Activated T-helper 1 cell treated with anti-CD3 and anti-CD28 coated beads, Interleukin-2, amount 50 U/mL, for 16 hours (primary cell): ENCODE measurements around the gene HYAL1.
"Not testable (repeated sequence)": the region's sequence is repeated elsewhere in the genome, so short reads cannot be mapped to it uniquely, and the experiment has no call there.

Experiments used
- DNase-seq, 2 donors: peaks; one replicate each; pipeline ENCODE4 v3.0.0-alpha.2; 2020; ENCODE audit warnings: low read depth in 1 of 2, low spot score in 1 of 2

The HYAL1 gene

DNA sequence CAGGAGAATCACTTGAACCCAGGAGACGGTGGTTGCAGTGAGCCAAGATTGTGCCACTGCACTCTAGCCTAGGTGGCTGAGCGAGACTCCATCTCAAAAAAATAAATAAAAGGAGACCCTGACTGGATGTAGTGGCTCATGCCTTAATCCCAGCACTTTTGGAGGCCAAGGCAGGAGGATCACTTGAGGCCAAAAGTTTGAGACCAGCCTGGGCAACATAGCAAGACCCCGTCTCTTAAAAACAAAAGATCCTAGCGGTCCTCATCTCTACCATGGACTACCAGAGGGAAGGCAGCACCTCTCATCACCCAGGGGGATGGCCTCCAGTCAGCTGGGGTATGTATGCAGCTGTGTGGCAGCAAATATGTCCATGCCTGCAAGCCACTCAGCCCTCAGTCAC, 41.2 kb downstream of the HYAL1 start:
- DNase-seq, result not testable (repeated sequence)

DNA sequence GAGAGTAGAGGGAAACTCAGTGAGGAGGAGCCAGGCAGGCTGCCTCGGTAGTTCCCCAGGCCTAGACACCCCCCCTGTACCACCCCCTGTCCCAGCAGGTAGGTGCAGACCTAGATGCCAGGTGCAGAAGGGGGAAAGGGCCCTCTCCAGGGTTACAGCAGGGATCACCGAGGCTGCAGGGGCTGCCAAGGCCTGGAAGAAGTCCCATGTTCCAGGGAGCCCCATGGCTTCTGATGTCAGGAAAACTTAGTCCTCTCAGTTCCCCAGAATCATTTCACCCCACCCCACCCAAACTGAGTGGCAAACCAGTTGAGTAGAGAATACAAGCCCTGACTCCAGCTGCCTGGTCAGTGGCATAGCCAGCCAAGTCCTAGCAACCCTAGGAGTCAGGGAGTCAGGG, 41.9 kb downstream of the HYAL1 start:
- DNase-seq, result no peak

DNA sequence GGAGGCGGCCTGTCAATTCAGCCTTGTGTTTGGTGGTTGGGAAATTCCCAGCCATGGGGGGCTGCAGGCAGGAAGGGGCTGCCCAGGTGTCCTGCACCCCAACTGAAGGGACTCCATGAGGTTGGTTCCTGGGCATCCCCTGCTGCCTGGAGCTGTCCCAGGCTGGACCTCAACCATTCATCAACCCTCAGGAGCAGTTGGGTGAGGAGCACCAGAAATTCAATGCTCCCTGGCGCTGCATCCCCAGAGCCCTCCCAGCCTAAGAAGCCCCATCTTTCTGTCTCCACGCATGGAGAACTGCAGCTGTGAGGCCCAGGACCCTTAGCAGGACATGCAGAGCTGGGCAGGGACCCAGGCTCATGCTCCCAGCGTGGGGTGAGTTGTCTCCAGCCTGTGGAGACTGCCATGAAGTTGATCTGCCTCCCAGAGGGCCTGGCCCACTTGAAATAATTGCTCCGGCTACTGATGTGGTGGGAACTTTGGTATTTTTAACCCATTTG, 42.4 kb downstream of the HYAL1 start:
- DNase-seq, result no peak

DNA sequence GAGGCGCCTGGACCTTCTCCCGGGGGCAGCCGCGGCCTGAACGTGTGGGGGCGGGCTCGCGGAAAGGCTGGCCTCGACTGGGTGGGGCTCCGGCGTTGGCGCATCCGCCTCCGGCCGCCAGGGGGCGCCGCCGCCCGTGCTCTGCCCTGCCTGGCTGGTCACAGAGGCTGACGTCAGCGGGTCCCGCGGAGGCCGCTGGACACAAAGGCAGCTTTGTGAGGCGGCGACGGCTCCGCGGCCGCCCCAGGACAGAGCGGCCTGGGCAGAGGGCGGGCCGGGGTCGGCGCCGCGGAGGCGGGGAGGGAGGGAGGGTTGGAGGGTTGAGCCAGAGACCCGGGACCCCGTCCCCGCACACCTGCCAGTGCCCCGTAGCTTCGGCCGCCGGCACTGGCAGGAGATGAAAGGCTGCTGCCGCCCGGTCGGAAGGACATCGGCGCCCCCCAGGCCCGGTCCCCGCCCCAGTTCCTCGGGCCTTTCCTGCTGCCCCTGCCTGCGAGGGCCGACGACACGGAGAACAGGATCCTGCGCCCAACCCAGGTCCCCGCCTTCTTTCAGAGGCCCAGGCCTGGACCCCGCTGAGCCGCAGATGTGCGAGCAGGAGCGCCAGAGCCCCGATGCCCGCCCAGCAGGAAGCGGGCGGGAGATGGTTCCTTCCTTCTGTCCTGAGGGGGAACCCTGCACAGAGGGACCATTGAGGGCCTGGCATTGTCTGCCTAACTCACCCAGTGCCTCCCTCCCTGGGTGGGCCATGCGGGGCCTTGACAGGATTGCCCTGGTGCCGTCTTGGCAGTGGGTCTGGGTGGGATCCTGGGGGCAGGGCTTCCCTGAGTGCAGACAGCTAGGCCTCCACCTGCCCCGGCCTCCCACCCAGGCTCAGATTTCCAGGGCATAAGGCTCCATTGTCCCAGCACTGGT, 43.1 kb downstream of the HYAL1 start:
- peak; percentile 59 to 78 for DNase-seq

DNA sequence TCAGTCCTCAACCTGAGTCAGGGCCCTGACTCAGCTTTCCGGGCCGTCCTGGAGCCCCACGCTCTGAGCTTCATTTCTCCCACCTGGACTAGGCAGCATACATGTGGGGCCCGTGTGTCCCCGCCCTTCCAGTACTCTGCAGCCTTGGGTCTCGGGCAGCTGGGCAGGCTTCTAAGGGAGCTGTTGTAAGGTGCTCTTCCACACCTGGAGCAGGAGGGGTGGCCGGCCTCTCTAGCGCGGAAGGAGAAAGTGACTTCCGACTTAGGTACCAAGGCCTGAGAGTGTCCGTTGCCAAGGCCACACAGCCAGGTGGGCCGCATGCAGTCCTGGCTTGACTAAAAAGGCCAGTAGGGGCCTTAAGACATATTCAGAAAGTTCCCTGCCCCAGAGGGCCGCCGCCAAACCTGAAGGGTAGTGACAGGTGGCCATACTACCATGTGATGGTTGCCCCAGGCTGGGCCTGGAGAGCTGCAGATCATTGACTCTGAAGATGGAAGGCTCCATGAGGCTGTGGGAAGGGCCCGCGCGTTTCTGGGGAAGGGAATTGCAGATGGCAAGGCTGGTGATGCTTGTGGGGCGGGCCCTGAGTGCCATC, 43.8 kb downstream of the HYAL1 start:
- DNase-seq, result no peak

DNA sequence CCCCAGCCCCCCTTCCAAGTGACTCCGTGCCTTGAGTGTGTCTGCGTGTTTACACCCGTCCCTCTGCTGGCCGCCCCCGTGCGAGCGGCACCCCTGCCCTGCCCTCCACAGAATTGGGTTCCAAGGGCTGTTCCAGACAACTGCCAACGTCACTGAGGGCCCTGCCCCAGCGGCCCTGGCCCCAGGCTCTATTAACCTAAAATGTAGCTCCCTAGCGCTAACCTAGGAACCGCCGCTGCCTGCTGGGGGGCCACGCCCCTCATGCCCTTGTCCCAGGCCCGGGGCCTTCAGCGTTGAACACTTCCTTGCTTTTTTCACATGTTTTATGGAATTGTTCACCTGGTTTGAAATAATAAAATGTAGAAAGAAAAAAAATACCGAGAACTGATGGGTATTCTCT, 44.4 kb downstream of the HYAL1 start:
- no peak for DNase-seq

DNA sequence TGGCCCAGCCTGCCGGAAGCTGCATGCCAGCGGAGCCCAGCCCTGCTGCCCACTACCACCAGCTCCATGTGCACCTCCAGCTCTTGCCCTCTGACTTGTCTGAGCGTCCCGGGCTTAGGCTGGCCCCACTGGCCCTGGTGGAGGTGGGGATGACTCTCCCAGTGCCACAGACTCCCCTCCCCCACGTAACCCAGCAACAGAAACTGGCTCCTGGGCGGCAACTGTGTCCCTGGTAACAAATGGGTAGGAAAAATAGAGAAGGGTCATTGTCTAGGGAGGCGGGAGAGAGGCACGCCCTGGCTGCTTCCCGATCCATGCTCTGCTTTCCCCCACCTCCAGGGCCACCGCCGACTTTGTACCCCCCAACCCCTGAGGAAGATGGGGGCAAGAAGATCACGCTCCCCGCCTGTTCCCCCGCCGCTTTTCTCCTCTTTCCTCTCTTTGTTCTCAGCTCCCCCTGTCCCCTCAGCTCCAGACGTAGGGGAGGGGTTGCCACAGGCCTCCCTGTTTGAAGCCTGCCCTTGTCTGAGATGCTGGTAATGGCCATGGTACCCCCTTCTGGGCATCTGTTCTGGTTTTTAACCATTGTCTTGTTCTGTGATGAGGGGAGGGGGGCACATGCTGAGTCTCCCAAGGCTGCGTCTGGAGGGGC, 45.2 kb downstream of the HYAL1 start:
- no peak for DNase-seq

DNA sequence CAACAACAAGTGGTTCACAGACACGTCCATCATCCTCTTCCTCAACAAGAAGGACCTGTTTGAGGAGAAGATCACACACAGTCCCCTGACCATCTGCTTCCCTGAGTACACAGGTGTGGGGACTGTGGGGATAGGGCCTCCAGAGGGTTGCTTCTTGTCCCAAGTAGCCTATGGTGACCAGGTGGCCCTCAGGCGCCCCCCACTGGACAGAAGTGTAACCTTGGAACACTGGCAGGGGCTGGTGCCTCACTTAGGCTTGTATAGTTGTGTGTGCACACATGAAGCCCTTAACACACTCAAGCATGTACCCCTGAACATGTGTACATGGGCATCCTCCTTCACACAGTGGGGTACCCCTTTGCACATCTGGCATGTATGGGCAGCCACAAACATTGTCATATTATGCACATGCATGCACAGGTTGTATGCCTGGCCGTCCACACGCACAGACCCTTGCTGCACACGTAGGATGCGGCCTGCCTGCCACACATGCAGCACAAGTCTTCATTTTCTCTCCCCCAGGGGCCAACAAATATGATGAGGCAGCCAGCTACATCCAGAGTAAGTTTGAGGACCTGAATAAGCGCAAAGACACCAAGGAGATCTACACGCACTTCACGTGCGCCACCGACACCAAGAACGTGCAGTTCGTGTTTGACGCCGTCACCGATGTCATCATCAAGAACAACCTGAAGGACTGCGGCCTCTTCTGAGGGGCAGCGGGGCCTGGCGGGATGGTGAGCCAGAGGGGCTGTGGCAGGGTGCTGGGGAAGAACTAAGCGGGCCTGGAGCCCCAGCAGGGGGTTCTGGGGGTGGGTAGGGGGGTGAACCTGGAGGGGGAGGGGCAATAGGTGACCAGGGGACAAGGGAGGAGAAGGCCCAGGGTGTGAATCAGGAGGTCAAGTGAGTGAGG, 46.1 kb downstream of the HYAL1 start:
- no peak for DNase-seq

DNA sequence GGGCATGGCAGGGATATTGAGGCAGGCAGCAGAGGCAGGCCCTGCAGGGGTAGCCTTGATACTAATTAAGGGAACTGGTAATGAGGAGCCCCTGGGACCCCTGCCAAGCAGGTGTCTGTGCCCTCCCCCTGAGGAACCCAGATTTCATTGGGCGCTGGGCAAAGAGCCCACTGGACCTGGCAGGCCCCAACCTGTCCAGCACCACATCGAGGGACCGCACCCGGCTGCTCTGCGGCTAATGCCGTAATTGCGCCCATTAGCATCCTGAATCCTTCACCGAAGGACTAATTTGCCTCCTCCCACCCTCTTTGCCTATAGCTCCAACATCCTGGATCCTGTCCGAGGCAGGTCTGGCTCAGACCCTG, 48.1 kb downstream of the HYAL1 start:
- DNase-seq, result no peak

DNA sequence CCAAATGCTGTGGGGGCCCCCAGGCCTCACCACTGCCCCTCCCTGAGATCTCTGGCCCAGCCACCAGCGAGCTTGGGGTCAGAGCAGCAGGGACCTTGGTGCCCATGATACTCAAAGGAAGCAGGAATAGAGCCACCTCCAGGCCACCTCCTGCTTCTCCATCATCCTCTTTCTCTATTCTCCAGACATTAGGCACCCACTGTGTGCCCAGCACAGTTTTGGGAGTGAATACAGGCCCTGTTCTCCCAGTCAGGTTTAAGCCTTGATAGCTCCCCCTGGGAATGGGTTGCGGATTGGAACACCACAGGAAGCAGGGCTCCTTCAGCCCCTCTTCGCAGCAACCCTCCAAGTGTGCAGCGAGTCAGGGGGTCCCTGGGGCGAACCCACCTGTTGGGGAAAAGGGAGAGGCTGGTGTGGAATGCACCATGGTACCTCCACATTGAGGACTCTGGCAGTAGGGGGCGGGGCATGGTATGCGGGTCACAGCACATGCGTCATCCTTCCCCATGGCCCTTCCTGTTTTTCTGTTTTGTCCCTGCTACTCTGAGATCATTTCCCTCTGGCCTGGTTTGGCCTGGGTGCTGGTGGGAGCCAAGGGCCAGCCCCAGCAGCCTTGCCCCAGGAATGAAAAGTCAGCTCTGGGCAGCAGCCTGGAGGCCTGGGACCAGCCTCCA, 48.7 kb downstream of the HYAL1 start:
- no peak for DNase-seq

DNA sequence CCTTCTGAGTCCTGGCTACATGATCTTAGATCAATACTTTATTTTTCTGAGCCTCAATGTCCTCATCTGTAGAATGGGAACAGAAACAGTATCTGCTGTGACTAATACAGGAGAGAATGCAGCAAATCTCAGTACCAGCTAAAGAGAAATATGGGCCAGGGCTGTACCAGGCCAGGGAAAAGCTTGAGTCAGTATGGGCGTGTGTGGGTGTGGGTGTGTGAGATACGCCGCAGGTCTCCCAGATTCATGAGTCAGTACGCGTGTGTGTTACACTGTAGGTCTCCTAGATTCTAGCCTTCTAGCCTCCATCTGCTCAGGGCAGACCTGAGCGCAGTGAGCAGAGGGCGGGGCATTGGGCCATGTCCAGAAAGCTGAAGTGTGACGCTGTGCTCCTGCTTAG, 52.2 kb downstream of the HYAL1 start:
- no peak for DNase-seq

DNA sequence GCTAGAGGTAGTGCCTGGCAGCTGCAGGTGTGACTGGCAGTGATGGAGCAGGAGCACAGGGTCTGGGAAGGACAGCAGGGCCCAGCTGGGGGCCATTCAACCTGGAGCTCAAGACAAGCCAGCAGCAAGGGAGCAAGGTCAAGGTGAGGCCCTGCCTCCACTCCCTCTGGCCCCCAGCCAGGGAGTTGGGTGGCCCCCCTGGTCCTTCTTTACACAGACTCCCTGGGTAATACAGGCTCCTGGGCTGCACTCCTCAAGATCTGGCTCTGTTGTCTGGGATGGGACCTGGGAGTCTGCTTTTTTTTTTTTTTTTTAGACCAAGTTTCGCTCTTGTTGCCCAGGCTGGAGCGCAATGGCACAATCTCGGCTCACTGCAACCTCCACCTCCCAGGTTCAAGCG, 52.9 kb downstream of the HYAL1 start:
- no peak for DNase-seq
